WTC11 (cell line): ENCODE results near the gene LENEP. TPM values are rescaled to one million over a fixed set of nuclear protein-coding genes. Genes with fewer than 3 reads are reported as not detected.

Experiments
- ATAC-seq: fragments of 200-7000 bp; cut with Tn5 transposase; 2 replicates; pipeline ENCODE4 v1.10.0; 2021; ENCODE audit warnings: mild to moderate bottlenecking, moderate library complexity
- CTCF ChIA-PET: fragments of 300-600 bp; sonication (Branson Sonifier 250); formaldehyde crosslinking; loops from one replicate; lab custom pipeline; 2021; ENCODE audit warnings: antibody characterized with exemption; lab: Charles Lee
- POLR2A ChIA-PET: fragments of 350-600 bp; sonication (Branson Sonifier 250); formaldehyde crosslinking; loops from one replicate; lab custom pipeline; 2021; ENCODE audit warnings: antibody characterized with exemption; lab: Charles Lee
- DNase-seq: peaks from one replicate; pipeline ENCODE4 v3.0.0; 2021; ENCODE audit warnings: low spot score
- H3K27ac Mint-ChIP-seq: 2 replicates; pipeline ENCODE4 v1.8.0; 2021; ENCODE audit warnings: mixed read lengths
- H3K27me3 Mint-ChIP-seq: 2 replicates; pipeline ENCODE4 v1.8.0; 2021; ENCODE audit warnings: low read depth, mild to moderate bottlenecking, moderate library complexity, mixed read lengths
- H3K36me3 Mint-ChIP-seq: 2 replicates; pipeline ENCODE4 v1.8.0; 2021; ENCODE audit warnings: mixed read lengths
- H3K4me1 Mint-ChIP-seq: 2 replicates; pipeline ENCODE4 v1.8.0; 2022; ENCODE audit warnings: mixed read lengths
- H3K4me3 Mint-ChIP-seq: 2 replicates; pipeline ENCODE4 v1.8.0; 2021; ENCODE audit warnings: mild to moderate bottlenecking, moderate library complexity, mixed read lengths
- H3K9me3 Mint-ChIP-seq: 2 replicates; pipeline ENCODE4 v1.8.0; 2021; ENCODE audit warnings: mixed read lengths
- AFF4 ChIP-seq: sonication (generic); formaldehyde crosslinking; IDR thresholded peaks from 2 replicates; pipeline ENCODE4 v1.8.1; 2023; ENCODE audit warnings: mild to moderate bottlenecking, missing genetic modification reagents, borderline replicate concordance
- AR ChIP-seq: fragments of 250-450 bp; sonication (Bioruptor Pico); IDR thresholded peaks from 2 replicates; pipeline ENCODE4 v1.9.0; 2021; ENCODE audit warnings: mild to moderate bottlenecking
- ATF2 ChIP-seq: sonication (generic); formaldehyde crosslinking; IDR thresholded peaks from 2 replicates; pipeline ENCODE4 v1.8.1; 2022; ENCODE audit warnings: low read depth, missing genetic modification reagents, borderline replicate concordance
- CBFB ChIP-seq: sonication (generic); formaldehyde crosslinking; IDR thresholded peaks from 2 replicates; pipeline ENCODE4 v1.8.1; 2022; ENCODE audit warnings: mild to moderate bottlenecking, low read depth, missing genetic modification reagents
- ELF4 ChIP-seq: sonication (generic); formaldehyde crosslinking; IDR thresholded peaks from 2 replicates; pipeline ENCODE4 v1.8.1; 2022; ENCODE audit warnings: low read depth, mild to moderate bottlenecking, moderate library complexity, missing genetic modification reagents
- ERG ChIP-seq: fragments of 250-450 bp; sonication (Bioruptor Pico); IDR thresholded peaks from 2 replicates; pipeline ENCODE4 v1.8.0; 2021; ENCODE audit warnings: mild to moderate bottlenecking
- FOXK1 ChIP-seq: sonication (generic); formaldehyde crosslinking; IDR thresholded peaks from 2 replicates; pipeline ENCODE4 v1.8.0; 2022; ENCODE audit warnings: mild to moderate bottlenecking, moderate library complexity, missing genetic modification reagents
- FOXP1 ChIP-seq: sonication (generic); formaldehyde crosslinking; IDR thresholded peaks from 2 replicates; pipeline ENCODE4 v1.8.0; 2022; ENCODE audit warnings: missing genetic modification reagents, mild to moderate bottlenecking, moderate library complexity, borderline replicate concordance
- GRHL2 ChIP-seq: fragments of 250-450 bp; sonication (Bioruptor Pico); IDR thresholded peaks from 2 replicates; pipeline ENCODE4 v1.8.0; 2022; ENCODE audit warnings: mild to moderate bottlenecking, moderate library complexity; ENCODE audit not compliant: insufficient replicate concordance, severe bottlenecking
- MAX ChIP-seq: sonication (generic); formaldehyde crosslinking; IDR thresholded peaks from 2 replicates; pipeline ENCODE4 v1.8.0; 2022; ENCODE audit warnings: mild to moderate bottlenecking, missing genetic modification reagents
- MLX ChIP-seq: sonication (generic); formaldehyde crosslinking; IDR thresholded peaks from 2 replicates; pipeline ENCODE4 v1.8.1; 2023; ENCODE audit warnings: mild to moderate bottlenecking, missing genetic modification reagents, moderate library complexity
- NFE2L1 ChIP-seq: sonication (generic); formaldehyde crosslinking; IDR thresholded peaks from 2 replicates; pipeline ENCODE4 v1.8.1; 2023; ENCODE audit warnings: missing genetic modification reagents
- NFYB ChIP-seq: sonication (generic); formaldehyde crosslinking; conservative IDR thresholded peaks from 2 replicates; pipeline ENCODE4 v1.8.0; 2022; ENCODE audit warnings: low read depth, missing genetic modification reagents
- NR2C2 ChIP-seq: sonication (generic); formaldehyde crosslinking; IDR thresholded peaks from 2 replicates; pipeline ENCODE4 v1.8.0; 2022; ENCODE audit warnings: mild to moderate bottlenecking, missing genetic modification reagents
- PRRX2 ChIP-seq: fragments of 250-450 bp; sonication (Bioruptor Pico); IDR thresholded peaks from 2 replicates; pipeline ENCODE4 v1.8.0; 2021; ENCODE audit warnings: mild to moderate bottlenecking
- RELA ChIP-seq: sonication (generic); formaldehyde crosslinking; IDR thresholded peaks from 2 replicates; pipeline ENCODE4 v1.8.1; 2022; ENCODE audit warnings: missing genetic modification reagents, mild to moderate bottlenecking, borderline replicate concordance
- TEAD1 ChIP-seq: sonication (generic); formaldehyde crosslinking; IDR thresholded peaks from 2 replicates; pipeline ENCODE4 v1.8.0; 2022; ENCODE audit warnings: mild to moderate bottlenecking, missing genetic modification reagents
- ZNF671 ChIP-seq: fragments of 250-450 bp; sonication (Bioruptor Pico); IDR thresholded peaks from 2 replicates; pipeline ENCODE4 v1.8.0; 2021; ENCODE audit warnings: mild to moderate bottlenecking
- ZSCAN18 ChIP-seq: fragments of 250-450 bp; sonication (Bioruptor Pico); IDR thresholded peaks from 2 replicates; pipeline ENCODE4 v2.1.2; 2022; ENCODE audit warnings: mild to moderate bottlenecking, moderate library complexity
- total RNA-seq: library from RNA; stranded (reverse); gene quantifications from 3 replicates; pipeline ENCODE4 v1.2.3, GENCODE V29; 2021

Gene LENEP
- total RNA-seq, 1 experiment from 2014 or later = 1.2 TPM

GRCh38 chr1:154955039-154955717 is 38.2 kb upstream of the LENEP start:
- Mint-ChIP-seq H3K36me3 (peaks cover 8% of the 10 kb centered on the region), H3K27ac (peak overlapping the region; percentile 99), H3K4me3 (peak overlapping the region; percentile 97), H3K4me1 (peaks cover 48% of the 10 kb centered on the region)
- TF ChIP-seq ATF2 (CRISPR knock-in tag) = no peak
- no peak for TF ChIP-seq NR2C2
- TF ChIP-seq PRRX2 = no peak
- TF ChIP-seq NFYB (CRISPR knock-in tag) = no peak
- no peak for TF ChIP-seq MLX (CRISPR knock-in tag)
- no peak for TF ChIP-seq CBFB (CRISPR knock-in tag)
- TF ChIP-seq ZNF671 (CRISPR knock-in tag) = no peak
- TF ChIP-seq NFE2L1 (CRISPR knock-in tag) = no peak
- no peak for TF ChIP-seq TEAD1
- TF ChIP-seq RELA = no peak
- TF ChIP-seq ERG = no peak
- TF ChIP-seq ZSCAN18 (CRISPR knock-in tag) = no peak
- TF ChIP-seq, all 79 proteins: peak for 0
- DNase-seq (peak; percentile 49), ATAC-seq (peak; percentile 20)
- H3K9me3 Mint-ChIP-seq = no peaks in the 10 kb centered on the region
- ChIA-PET POLR2A (interaction anchor here (1.3 to 4.6 kb wide), 7 partner anchors 11 to 85 kb away, joined by 3 to 66 read pairs (median 8); partner anchors contain the start of genes CKS1B, FLAD1, KCNN3 and PMVK), CTCF (interaction anchor here (0.6 to 3.8 kb wide), 27 partner anchors 17 to 409 kb away, joined by 3 to 77 read pairs (median 5); partner anchors contain the start of genes ADAM15, FLAD1, KRTCAP2 and LENEP)
- no peaks in the 10 kb centered on the region for H3K27me3 Mint-ChIP-seq

GRCh38 chr1:154955718-154956543 is 37.5 kb upstream of the LENEP start, which contains the start of gene PBXIP1:
Gene PBXIP1, minus strand, starts transcription at chr1:154956099. Its CDS starts 2,378 bp downstream, at chr1:154953721.
- peaks cover 53% of the 10 kb centered on the region for H3K4me1 Mint-ChIP-seq
- H3K36me3 Mint-ChIP-seq = peaks cover 13% of the 10 kb centered on the region
- no peaks in the 10 kb centered on the region for H3K9me3 Mint-ChIP-seq
- POLR2A ChIA-PET = interaction anchor here (0.8 to 4.6 kb wide), 10 partner anchors 10 to 238 kb away, joined by 3 to 66 read pairs (median 5); partner anchors contain the start of genes CKS1B, FLAD1, KCNN3 and PMVK
- peak within 1 kb of the TSS; percentile 99 for H3K27ac Mint-ChIP-seq
- CTCF ChIA-PET = interaction anchor here (0.6 to 3.8 kb wide), 31 partner anchors 15 to 409 kb away, joined by 3 to 77 read pairs (median 4); partner anchors contain the start of genes ADAM15, FLAD1, KRTCAP2 and LENEP
- DNase-seq (peak; percentile 85), ATAC-seq (peak; percentile 87)
- no peaks in the 10 kb centered on the region for H3K27me3 Mint-ChIP-seq
- peak within 1 kb of the TSS; percentile 97 for H3K4me3 Mint-ChIP-seq
- TF ChIP-seq FOXP1 (CRISPR knock-in tag) (no peak), ZNF671 (CRISPR knock-in tag) (no peak), AFF4 (CRISPR knock-in tag) (no peak), FOXK1 (CRISPR knock-in tag) (0 out of 2 replicates have a peak, but pooled peaks have one; percentile 40), GRHL2 (no peak), NFE2L1 (CRISPR knock-in tag) (no peak), ELF4 (CRISPR knock-in tag) (no peak), AR (0 out of 2 replicates have a peak, but pooled peaks have one; percentile 21), MAX (CRISPR knock-in tag) (no peak)
